Head of caudate nucleus (tissue), 42 donors: ENCODE measurements around the gene SHISA2.
"Not testable (repeated sequence)": the region's sequence is repeated elsewhere in the genome, so short reads cannot be mapped to it uniquely, and the experiment has no call there.

ENCODE experiments used
- DNase-seq, 42 donors: peaks; one replicate each; pipeline versions ENCODE4 v3.0.0 to v3.0.0-alpha.2; 2020 to 2021; ENCODE audit warnings: mixed read lengths in 7 of 42
- intact Hi-C: fragments of 100-400 bp; cut with DNase I; formaldehyde crosslinking; loops from one replicate; pipeline ENCODE4 v1.15.0; 2022

Gene SHISA2

DNA sequence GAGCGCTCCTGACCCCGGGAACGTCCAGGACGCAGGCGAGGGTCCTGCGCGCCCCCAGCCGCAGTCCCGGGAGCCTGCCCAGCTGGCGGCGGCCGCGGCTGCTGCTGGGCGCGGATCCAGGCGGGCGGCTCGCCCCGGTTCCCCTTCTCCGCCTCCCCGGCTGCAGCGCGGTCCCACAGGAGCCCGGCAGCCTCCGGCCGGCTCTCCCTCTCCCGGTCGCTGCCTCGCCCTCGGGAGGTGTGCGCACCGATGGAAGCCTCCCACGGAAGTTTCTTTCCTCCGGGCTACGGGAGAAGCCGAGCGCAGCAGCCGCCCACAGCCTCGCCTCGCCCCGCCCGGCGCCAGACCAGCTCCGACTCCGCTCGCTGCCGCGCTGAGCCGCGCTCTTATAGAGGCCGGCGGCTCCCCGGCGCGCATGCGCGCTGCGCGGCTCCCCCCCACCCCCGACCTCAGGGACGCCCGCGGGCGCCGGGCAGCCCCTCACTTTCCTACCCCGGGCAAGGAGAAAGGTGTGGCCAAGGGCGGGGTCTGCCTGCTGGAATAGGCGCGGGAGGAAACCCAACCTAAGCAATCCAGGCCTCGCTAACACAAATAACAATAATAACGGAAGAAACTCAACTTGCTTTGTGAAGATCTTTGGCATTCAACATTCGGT lies at the start of gene SHISA2:
SHISA2 (minus strand) TSS at position 360 of the 655 bp plus-strand sequence. CDS start 1,041 bp downstream, outside the sequence.
- DNase-seq = peak in 38 of 42 donors; percentile 35 to 88 (median 58)
- intact Hi-C loops = no loop called here

DNA sequence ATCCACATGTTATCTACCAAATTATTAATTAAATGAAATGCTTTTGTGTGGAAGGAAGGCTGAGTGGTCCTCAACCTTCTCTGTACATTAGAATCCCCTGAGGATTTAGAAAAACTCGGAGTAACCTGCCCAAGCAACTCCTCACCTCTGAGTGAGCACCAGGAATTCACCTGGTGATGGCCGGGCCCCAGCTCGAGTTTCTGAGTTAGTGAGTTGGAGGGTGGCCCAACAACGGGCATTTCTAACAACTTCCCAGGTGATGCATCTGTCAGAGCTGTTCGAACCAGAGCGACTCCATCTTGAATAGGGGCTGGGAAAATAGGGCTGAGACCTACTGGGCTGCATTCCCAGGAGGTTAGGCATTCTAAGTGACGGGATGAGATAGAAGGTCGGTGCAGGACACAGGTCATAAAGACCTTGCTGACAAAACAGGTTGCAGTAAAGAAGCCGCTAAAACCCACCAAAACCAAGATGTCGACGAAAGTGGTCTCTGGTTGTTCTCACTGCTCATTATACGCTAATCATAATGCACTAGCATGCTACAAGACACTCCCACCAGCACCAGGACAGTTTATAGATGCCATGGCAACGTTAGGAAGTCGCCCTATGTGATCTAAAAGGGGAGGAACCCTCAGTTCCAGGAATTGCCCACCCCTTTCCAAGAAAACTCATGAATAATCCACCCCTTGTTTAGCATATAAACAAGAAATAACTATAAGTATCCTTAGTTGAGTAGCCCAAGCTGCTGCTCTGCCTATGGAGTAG lies 44.2 kb upstream of the SHISA2 start:
- no peak for DNase-seq
- intact Hi-C loops = no loop called here

DNA sequence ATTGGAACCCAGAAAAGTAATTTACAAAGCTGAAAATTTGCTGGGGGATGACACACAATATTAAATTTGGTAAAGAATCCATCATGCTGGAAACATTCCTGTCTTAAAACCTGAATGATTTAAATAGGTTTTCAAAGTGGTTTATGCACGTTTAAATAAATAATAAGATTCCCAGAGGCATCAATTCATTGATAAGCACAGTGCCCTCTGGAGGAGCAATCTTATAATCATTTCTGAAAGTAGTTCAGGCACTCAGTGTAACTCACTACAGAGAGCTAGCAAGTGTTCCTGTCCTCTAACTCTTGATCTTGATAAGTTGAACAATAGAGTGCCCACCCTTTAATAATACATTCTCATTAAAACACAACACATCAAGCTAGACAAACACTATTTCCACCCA lies 43.5 kb upstream of the SHISA2 start:
- no peak for DNase-seq
- intact Hi-C loops = no loop called here

DNA sequence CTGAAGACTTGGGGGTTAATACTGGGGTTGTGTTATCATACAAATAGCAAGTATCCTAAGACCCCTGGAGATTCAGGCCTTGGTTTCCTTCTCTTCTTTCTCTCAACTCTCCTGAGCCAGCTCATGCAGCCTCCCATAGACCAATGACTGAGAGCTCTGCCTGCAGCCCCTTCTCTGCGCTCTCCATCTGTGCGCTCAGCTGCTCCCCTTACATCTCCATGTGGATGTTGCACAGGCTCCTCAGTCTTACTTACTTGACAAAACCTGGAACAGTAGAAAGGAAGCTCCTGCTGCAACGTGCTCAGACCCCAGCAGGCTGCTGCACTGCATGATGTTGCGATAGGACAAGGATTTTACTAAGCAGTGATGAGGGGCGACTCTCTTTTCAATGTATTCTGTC lies 25.0 kb upstream of the SHISA2 start:
- DNase-seq, intact Hi-C loops: not testable (repeated sequence)

DNA sequence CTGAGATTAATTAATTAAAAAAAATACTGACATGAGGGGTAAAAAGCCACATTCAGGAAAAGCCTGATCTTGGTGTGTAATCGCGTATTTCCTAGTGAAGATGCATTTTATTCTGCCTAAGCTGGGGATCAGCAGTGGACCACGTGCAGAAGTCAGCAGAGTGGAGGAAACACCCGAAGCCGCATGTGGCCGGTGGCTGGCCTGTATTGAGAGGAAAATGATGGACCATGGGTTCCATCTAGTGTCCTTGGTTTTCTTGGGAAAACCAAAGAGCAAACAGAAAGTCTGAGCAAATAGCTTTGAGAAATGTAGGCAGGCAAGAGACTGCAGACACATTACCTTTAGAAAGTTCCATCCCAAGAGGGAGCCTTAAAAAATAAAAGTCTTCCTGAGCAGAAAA lies 23.7 kb upstream of the SHISA2 start:
- intact Hi-C loops = no loop called here
- no peak for DNase-seq

DNA sequence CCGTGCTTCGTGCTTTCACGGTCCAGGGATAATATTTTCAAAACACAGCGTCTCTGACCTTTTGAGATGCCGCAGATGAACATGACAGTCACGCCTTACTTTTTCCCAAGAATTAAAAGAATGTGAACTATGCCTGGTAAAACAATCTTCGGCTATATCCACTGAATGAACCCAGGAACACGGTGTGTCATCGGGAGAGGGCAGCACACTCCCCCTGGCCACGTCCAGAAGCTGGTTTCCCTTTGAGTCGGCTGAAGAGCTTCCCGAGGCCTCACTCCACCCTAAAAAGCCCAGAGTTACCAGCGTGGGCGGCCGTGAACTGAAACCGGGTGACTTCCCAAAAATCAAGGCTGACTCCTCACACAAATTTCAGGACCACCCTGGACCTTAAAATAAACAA lies 22.9 kb upstream of the SHISA2 start:
- intact Hi-C loops = no loop called here
- no peak for DNase-seq

DNA sequence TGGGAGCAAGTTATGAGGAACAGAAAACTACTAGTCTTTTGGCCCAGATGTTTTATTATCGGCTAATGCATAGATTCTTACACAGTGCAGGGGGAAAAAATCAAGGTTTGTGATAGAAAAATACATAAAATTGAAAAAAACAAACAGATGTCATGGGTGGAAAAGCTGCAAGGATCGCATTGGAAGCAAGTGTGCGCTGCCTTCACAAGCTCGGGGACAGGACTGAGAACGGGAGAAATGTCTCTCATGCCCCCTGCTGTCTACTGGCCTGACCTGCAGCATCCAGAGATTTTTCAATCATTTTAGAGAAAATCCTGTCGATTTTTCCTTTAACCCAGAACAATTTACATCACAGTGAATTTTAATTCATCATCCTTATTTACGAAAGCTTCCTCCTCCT lies 20.5 kb upstream of the SHISA2 start:
- DNase-seq, intact Hi-C loops: not testable (repeated sequence)

DNA sequence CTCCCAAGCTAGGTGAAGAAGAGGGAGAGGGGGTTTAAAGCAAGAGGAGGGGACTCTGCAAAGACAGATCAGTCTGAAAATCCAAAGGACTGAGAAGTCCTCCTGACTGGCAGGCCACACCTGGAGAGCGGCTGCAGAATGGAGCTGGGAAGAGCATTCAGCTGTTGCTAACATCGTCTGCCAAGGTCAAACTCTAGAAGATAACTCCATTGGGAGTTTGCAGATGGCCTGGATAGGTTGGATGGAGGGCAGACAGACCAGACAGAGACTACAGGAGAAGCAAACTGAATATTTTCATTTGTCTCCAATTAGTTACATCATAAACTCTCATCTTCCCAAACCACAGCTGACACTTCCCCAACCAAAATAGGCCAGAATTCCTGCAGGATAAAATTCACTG lies 19.9 kb upstream of the SHISA2 start:
- intact Hi-C loops = loop anchor here (2.0 kb wide), 1 partner anchor 497 kb away; no protein-coding TSS in a partner anchor
- DNase-seq = no peak

DNA sequence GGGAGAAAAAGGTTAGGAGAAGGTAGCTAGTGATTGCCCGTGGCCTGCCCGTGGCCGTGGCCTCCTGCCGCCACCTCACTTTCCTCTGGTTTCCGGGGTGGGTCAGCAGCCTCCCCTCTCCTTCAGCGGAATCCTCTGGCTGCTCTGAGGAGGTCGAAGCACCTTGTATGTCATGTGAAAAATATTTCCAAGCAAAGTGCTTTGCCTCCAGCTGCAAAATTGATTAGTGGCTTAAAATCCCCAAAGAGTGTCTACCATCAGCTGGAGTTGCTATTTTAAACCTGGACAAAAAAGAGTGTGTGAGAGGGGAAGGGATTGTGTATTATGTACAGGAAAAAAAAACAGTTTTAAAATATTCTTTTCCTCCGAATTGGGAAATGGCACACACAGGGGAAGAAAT lies 17.8 kb upstream of the SHISA2 start:
- not testable (repeated sequence) for DNase-seq
- intact Hi-C loops = loop anchor here (2.0 kb wide), 1 partner anchor 495 kb away; no protein-coding TSS in a partner anchor

DNA sequence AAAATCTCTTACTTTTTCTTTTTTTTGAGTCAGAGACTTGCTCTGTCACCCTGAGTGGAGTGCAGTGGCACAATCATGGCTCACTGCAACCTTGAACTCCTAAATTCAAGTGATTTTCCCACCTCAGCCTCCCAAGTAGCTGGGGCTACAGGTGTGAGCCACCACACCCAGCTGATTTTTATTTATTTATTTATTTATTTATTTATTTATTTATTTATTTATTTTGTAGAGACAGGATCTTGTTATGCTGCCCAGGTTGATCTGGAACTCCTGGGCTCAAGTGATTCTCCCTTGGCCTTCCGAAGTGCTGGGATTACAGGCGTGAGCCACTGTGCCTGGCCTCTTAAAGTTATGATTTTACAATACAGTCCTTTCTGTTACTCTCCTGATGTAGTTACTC lies 16.6 kb upstream of the SHISA2 start:
- DNase-seq, intact Hi-C loops: not testable (repeated sequence)

DNA sequence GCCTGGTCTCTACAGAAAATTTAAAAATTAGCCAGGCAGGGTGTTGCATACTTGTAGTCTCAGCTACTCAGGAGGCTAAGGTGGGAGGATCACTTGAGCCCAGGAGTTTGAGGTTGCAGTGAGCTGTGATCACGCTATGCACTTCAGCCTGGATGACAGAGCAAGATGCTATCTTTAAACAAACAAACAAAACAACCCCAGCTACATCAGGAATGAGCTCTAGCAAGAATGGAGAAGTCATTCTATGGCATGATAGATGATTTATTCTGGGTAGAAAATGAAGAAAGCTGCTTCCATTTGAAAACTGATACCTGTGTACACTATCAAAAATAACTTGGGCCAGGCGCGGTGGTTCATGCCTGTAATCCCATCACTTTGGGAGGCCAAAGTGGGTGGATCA lies 15.8 kb upstream of the SHISA2 start:
- intact Hi-C loops = no loop called here

DNA sequence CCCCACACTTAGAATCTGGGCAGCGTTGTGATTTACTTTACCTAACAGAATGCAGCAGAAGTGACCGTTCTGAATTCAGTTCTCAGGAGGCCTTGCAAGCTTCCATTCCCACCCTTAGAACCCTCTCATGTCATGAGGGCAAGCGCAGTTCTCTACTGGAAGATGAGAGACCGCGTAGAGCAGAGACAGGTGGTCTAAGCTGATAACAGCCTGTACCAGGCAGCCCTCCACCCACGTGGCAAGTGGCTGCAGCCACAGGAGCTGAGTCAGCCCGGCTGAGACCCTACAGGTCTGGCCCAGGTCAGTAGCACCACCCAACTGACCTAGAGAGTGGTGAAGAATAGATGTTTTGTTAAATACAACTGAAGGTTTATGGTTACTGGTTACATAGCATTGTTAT lies 14.7 kb upstream of the SHISA2 start:
- intact Hi-C loops, DNase-seq: not testable (repeated sequence)

More for the DNA sequence above, 15.8 kb upstream of the SHISA2 start:
- no peak for DNase-seq

DNA sequence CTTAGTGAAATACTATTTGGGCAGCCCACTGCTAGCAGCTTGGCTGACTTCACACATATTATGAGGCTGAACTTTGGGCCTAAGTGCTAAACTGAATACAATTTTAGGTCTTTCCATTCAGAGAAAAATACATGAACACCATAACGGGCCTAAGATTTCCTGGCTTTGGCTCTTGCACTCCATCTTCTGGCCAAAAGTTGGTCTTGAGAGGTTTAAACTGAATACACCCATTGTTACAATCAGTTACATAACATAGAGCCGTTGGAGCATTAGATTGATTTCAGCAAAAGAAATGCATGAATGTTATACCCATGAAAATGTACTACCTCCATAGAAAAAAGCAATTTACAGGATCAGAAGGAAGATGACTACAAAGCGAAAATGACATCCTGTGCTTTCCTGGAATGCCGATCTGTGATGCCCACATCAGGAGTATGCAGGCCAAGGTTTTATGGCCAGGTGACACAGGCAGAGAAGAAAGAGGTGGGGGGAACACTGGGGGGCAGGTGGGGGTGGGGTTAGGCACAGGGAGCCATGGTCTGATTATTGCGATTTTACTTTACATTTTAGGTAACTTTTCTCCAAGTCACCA lies 11.1 kb upstream of the SHISA2 start:
- peak in 38 of 42 donors; percentile 18 to 87 (median 72) for DNase-seq
- intact Hi-C loops = no loop called here

DNA sequence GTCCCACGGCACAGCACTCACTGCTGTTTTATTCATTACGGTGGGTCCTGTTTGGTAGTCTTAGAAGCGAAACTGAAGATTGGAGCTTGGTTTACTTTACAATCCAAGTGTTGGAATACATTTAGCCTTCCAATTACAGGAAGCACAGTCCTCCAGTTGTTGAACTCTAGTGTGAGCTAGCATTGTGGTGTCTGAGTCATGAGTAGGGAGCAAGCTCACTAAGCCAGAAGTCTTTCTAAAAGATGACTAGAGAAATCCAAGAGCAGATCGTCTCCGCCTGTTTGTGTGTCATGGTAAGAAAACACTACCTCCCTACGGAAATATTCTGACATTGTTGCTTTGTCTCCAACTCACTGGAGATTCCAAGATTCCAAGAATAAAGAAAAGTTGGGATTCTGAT lies 10.1 kb upstream of the SHISA2 start:
- peak in 1 of 42 donors; percentile 8 for DNase-seq
- intact Hi-C loops = no loop called here

DNA sequence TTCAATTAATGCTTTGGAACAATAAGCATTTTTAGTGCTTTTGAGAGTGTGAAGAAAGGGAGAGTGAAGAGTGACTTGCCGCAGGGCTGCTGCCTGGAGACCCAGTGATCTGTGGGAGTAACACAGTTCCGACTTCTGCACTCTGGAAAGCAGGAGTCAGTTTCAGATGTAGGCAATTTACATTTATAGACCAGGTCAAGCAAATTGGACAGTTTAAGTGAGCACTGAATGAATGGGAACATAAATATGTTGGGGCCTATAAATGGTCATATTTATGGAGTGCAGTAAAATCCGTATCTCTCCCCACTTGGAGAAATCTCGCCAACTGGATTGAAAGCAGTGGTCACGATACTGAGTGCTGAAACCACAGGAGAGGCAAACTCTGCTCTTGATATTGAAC lies 9.4 kb upstream of the SHISA2 start:
- intact Hi-C loops = no loop called here
- no peak for DNase-seq

DNA sequence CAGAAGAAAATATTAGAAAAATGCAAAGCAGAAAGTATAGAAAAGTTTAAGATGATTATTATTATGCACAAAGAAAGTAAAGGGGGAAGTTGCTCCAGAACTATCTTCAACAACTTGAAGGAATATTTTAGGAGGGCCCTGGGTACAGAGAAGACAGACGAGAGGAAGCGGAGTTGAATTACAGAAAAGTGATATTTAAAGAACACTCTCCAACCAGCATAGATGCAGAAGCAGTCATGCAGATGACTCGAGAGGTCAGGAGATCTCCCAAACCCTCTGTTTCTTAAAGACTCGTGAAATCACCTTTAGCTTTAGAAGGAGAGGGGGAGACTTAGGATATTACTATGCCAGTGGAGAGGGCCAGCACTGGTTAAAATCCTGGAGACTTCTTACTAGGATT lies 8.5 kb upstream of the SHISA2 start:
- DNase-seq = no peak
- intact Hi-C loops = no loop called here

DNA sequence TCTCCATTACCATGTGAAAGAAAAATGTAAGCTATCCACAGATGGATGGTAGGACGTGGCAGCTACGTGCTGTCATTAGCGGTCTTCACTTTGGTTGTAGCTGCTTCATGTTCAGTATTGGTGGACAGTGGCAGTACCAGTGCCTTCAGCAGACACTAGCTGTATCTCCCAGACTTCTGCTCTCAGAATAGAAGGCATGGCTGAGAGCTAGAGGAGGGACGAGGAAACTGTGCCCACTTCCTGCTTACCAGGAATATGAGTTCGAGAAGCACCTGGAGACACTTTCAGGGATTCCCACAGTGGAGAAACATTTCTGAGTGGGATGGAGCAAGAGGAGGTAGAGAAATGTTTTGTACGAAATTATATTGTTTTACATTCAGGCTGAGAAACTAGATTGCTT lies 6.9 kb upstream of the SHISA2 start:
- DNase-seq = no peak

DNA sequence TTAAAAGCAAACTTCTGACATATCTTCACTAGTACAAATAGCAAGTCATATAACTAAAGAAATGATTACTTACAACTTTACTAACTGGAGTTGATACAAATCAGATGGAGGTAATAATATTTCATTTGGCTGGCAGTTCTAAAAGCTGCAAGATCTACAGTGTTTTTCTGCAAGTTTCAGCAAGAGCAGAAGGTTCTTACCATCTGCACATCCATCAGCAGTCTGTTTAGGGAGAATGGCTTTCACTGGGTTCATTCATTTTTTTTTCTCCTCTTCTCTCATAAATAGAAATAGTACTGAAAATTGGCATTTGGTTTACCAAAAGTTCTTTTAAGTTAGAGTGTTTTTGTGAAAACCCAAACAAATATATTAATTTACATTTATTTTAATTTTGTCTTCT lies 3.1 kb upstream of the SHISA2 start:
- intact Hi-C loops = no loop called here
- no peak for DNase-seq

More for the DNA sequence above, 6.9 kb upstream of the SHISA2 start:
- intact Hi-C loops = no loop called here

DNA sequence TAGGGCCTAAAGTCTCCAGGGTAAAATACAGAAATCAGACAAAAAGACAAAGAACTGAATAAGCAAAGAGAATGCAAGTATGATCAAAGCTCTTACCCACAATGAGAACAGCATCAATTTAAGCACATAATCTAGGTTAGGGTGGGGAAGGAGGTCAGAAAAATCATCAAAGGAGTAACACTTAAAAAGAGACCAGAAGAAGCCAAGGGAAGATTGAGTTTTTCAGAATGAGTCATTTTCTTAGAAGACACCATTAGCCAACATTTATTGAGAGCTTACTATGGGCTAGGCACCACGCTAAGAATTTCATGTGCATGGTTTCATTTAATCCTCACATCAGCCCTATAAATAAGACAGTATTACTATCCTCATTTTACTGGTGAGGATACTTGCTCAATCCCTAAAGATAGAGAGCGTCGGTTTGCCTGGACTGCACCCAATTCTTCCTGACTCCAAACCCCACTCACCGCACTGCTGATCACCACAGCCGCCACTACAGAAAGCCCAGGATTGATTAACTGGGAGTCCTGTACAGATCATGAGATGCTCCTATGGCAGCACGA lies 1.7 kb upstream of the SHISA2 start:
- intact Hi-C loops = no loop called here
- no peak for DNase-seq

DNA sequence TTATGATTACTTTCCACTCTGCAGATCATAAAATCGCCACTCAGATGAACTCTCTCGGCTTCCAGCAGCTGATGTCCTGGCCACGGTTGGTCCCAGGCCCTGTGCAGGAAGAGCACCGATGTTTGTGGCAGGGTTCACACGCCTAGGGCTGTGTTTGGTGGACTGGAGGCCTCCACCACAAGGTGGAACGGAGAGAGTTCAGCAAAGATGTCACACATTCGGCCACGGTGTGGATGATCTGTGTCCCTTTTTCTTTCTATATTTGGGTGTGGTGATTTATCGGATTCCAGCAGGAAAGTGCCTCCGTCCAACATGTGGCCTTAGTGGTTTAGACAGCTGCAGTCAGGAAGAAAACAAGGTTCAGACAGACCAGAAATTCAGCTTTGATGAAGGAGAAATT lies 521 bp upstream of the SHISA2 start:
- intact Hi-C loops = no loop called here
- peak in 1 of 42 donors; percentile 19 for DNase-seq
